Measurements from ENCODE around the gene NTRK3.

NTRK3 gene

GRCh38 chr15:88179562-88179961 lies 77.0 kb downstream of the NTRK3 start:
- DNase-seq (ENCODE audit: low spot score): no peak

GRCh38 chr15:88178631-88179030 lies 77.9 kb downstream of the NTRK3 start:
- DNase-seq (ENCODE audit: low spot score): no peak

- DNase-seq (ENCODE audit: low spot score): no peak
These were observed 79.1 kb downstream of the NTRK3 start for GRCh38 chr15:88177451-88177850.

GRCh38 chr15:88174571-88174970 lies 82.0 kb downstream of the NTRK3 start:
- DNase-seq (ENCODE audit: low spot score): no peak

- DNase-seq (ENCODE audit: low spot score): peak; percentile 35
These were observed 90.2 kb downstream of the NTRK3 start for GRCh38 chr15:88166082-88166993.

- no peak for DNase-seq (ENCODE audit: low spot score)
These were observed 94.9 kb downstream of the NTRK3 start for GRCh38 chr15:88161636-88162035.

- DNase-seq (ENCODE audit: low spot score): no peak
These were observed 101.2 kb downstream of the NTRK3 start for GRCh38 chr15:88155310-88155709.

GRCh38 chr15:88152672-88153071 lies 103.9 kb downstream of the NTRK3 start:
- no peak for DNase-seq (ENCODE audit: low spot score)

- no peak for DNase-seq (ENCODE audit: low spot score)
These were observed 108.8 kb downstream of the NTRK3 start for GRCh38 chr15:88147760-88148159.

- no peak for DNase-seq (ENCODE audit: low spot score)
These were observed 111.5 kb downstream of the NTRK3 start for GRCh38 chr15:88144921-88145653.

GRCh38 chr15:88142121-88142520 lies 114.4 kb downstream of the NTRK3 start:
- no peak for DNase-seq (ENCODE audit: low spot score)

- DNase-seq (ENCODE audit: low spot score): no peak
These were observed 115.2 kb downstream of the NTRK3 start for GRCh38 chr15:88141269-88141889.

GRCh38 chr15:88140398-88140797 lies 116.1 kb downstream of the NTRK3 start:
- DNase-seq (ENCODE audit: low spot score): no peak

GRCh38 chr15:88139936-88140335 lies 116.6 kb downstream of the NTRK3 start:
- no peak for DNase-seq (ENCODE audit: low spot score)

GRCh38 chr15:88133795-88134194 lies 122.7 kb downstream of the NTRK3 start:
- no peak for DNase-seq (ENCODE audit: low spot score)

GRCh38 chr15:88132499-88132898 lies 124.0 kb downstream of the NTRK3 start:
- DNase-seq (ENCODE audit: low spot score): no peak

- no peak for DNase-seq (ENCODE audit: low spot score)
These were observed 124.6 kb downstream of the NTRK3 start for GRCh38 chr15:88131937-88132336.

- no peak for DNase-seq (ENCODE audit: low spot score)
These were observed 129.1 kb downstream of the NTRK3 start for GRCh38 chr15:88127432-88127790.

- DNase-seq (ENCODE audit: low spot score): no peak
These were observed 129.7 kb downstream of the NTRK3 start for GRCh38 chr15:88126695-88127431.

GRCh38 chr15:88125576-88125975 lies 131.0 kb downstream of the NTRK3 start:
- DNase-seq (ENCODE audit: low spot score): no peak

GRCh38 chr15:88124199-88124598 lies 132.3 kb downstream of the NTRK3 start:
- no peak for DNase-seq (ENCODE audit: low spot score)

GRCh38 chr15:88121968-88122530 lies 134.5 kb downstream of the NTRK3 start:
- no peak for DNase-seq (ENCODE audit: low spot score)

Measured in COLO829 (cell line).